Measurements from ENCODE around the gene OR6C6.

Gene OR6C6

GRCh38 chr12:55250944-55251343 lies 45.4 kb downstream of the OR6C6 start:
- H3K36me3 ChIP-seq (ENCODE audit: control insufficient read depth, low read length) = no peaks in the 10 kb centered on the region
- TF ChIP-seq EZH2phosphoT487 (IDR thresholded peaks at IDR 0.05; ENCODE audit: borderline replicate concordance, low read length) (no peak), CTCF (IDR thresholded peaks at IDR 0.05; ENCODE audit: low read depth, low read length, poor library complexity, severe bottlenecking) (no peak)
- H4K20me1 ChIP-seq (ENCODE audit: control insufficient read depth, insufficient read depth, low read depth, low read length) = no peaks in the 10 kb centered on the region
- H3K4me3 ChIP-seq (ENCODE audit: low read length) = no peak overlapping the region
- no peaks in the 10 kb centered on the region for H3K9me3 ChIP-seq (ENCODE audit: control insufficient read depth, insufficient read depth, low read length)
- no peak overlapping the region for H3K27ac ChIP-seq (ENCODE audit: low read depth, low read length)
- H3K79me2 ChIP-seq (ENCODE audit: control insufficient read depth, low read length) = no peaks in the 10 kb centered on the region
- no peaks in the 10 kb centered on the region for H3K4me1 ChIP-seq (ENCODE audit: control insufficient read depth, low read length)
- no peaks in the 10 kb centered on the region for H3K9me2 ChIP-seq (replicated peaks; ENCODE audit: control insufficient read depth, low read length)
- H3K4me2 ChIP-seq (ENCODE audit: low read length) = no peak overlapping the region
- H3K27me3 ChIP-seq (ENCODE audit: control insufficient read depth, low read length) = peaks cover 11% of the 10 kb centered on the region
- no peaks in the 10 kb centered on the region for H3F3A ChIP-seq (ENCODE audit: control insufficient read depth, insufficient read depth)

GRCh38 chr12:55246159-55246558 lies 50.2 kb downstream of the OR6C6 start:
- H3K4me2 ChIP-seq (ENCODE audit: low read length) = no peak overlapping the region
- no peaks in the 10 kb centered on the region for H4K20me1 ChIP-seq (ENCODE audit: control insufficient read depth, insufficient read depth, low read depth, low read length)
- H3K9me2 ChIP-seq (replicated peaks; ENCODE audit: control insufficient read depth, low read length) = no peaks in the 10 kb centered on the region
- no peak overlapping the region for H3K4me3 ChIP-seq (ENCODE audit: low read length)
- no peaks in the 10 kb centered on the region for H3K79me2 ChIP-seq (ENCODE audit: control insufficient read depth, low read length)
- no peaks in the 10 kb centered on the region for H3K36me3 ChIP-seq (ENCODE audit: control insufficient read depth, low read length)
- H3K4me1 ChIP-seq (ENCODE audit: control insufficient read depth, low read length) = no peaks in the 10 kb centered on the region
- peaks cover 11% of the 10 kb centered on the region for H3K27me3 ChIP-seq (ENCODE audit: control insufficient read depth, low read length)
- H3F3A ChIP-seq (ENCODE audit: control insufficient read depth, insufficient read depth) = no peaks in the 10 kb centered on the region
- no peaks in the 10 kb centered on the region for H3K9me3 ChIP-seq (ENCODE audit: control insufficient read depth, insufficient read depth, low read length)
- no peak overlapping the region for H3K27ac ChIP-seq (ENCODE audit: low read depth, low read length)
- TF ChIP-seq EZH2phosphoT487 (IDR thresholded peaks at IDR 0.05; ENCODE audit: borderline replicate concordance, low read length) (no peak), CTCF (IDR thresholded peaks at IDR 0.05; ENCODE audit: low read depth, low read length, poor library complexity, severe bottlenecking) (no peak)

GRCh38 chr12:55244309-55244708 lies 52.1 kb downstream of the OR6C6 start, which contains the start of gene OR6C74:
TSS of gene OR6C74 (plus strand) at chr12:55244609. CDS start at chr12:55247288, 2,679 bp downstream.
- Histone ChIP-seq H3K79me2 (ENCODE audit: control insufficient read depth, low read length) (no peaks in the 10 kb centered on the region), H3K27me3 (ENCODE audit: control insufficient read depth, low read length) (peaks cover 11% of the 10 kb centered on the region), H3K4me3 (ENCODE audit: low read length) (no peak within 1 kb of the TSS), H3K27ac (ENCODE audit: low read depth, low read length) (no peak within 1 kb of the TSS), H3K4me1 (ENCODE audit: control insufficient read depth, low read length) (no peaks in the 10 kb centered on the region), H3K4me2 (ENCODE audit: low read length) (no peak within 1 kb of the TSS), H3K9me2 (replicated peaks; ENCODE audit: control insufficient read depth, low read length) (no peaks in the 10 kb centered on the region), H3K9me3 (ENCODE audit: control insufficient read depth, insufficient read depth, low read length) (no peaks in the 10 kb centered on the region), H3K36me3 (ENCODE audit: control insufficient read depth, low read length) (no peaks in the 10 kb centered on the region), H3F3A (ENCODE audit: control insufficient read depth, insufficient read depth) (no peaks in the 10 kb centered on the region), H4K20me1 (ENCODE audit: control insufficient read depth, insufficient read depth, low read depth, low read length) (no peaks in the 10 kb centered on the region)
- no peak for TF ChIP-seq EZH2phosphoT487 (IDR thresholded peaks at IDR 0.05; ENCODE audit: borderline replicate concordance, low read length)
- no peak for TF ChIP-seq CTCF (IDR thresholded peaks at IDR 0.05; ENCODE audit: low read depth, low read length, poor library complexity, severe bottlenecking)
